Common myeloid progenitor, CD34-positive (primary cell): ENCODE measurements around the gene SDK1.

Experiments used
- CTCF ChIA-PET: fragments of 350-600 bp; sonication (Branson Sonifier 250); formaldehyde crosslinking; loops from one replicate; lab custom pipeline; 2021; ENCODE audit warnings: antibody characterized with exemption; lab: Charles Lee
- POLR2A ChIA-PET: fragments of 350-600 bp; sonication (Branson Sonifier 250); formaldehyde crosslinking; loops from one replicate; lab custom pipeline; 2021; ENCODE audit warnings: antibody characterized with exemption; lab: Charles Lee
- DNase-seq, 3 donors: peaks; one replicate each; pipeline versions ENCODE4 v3.0.0 to v3.0.0-alpha.2; 2013
- H3K27ac ChIP-seq, 2 experiments: 1 replicate in 1 of 2; 2 replicates in 1 of 2; pipeline ENCODE4 v1.7.0; 2013; ENCODE audit warnings: inconsistent platforms in 2 of 2, low read length in 2 of 2, mild to moderate bottlenecking in 2 of 2, low read depth in 1 of 2, moderate library complexity in 1 of 2; ENCODE audit not compliant: severe bottlenecking in 2 of 2, insufficient read depth in 1 of 2, poor library complexity in 1 of 2
- H3K27me3 ChIP-seq, 5 experiments: replicated peaks in 2 of 5; 1 replicate in 3 of 5; 2 replicates in 2 of 5; pipeline versions ENCODE4 v1.6.1 to v1.7.0; 2013; ENCODE audit warnings: low read length in 4 of 5, mild to moderate bottlenecking in 2 of 5, moderate library complexity in 2 of 5, inconsistent platforms in 1 of 5; ENCODE audit not compliant: insufficient read depth in 5 of 5, control insufficient read depth in 4 of 5
- H3K36me3 ChIP-seq, 4 experiments: 1 replicate in 2 of 4; 2 replicates in 2 of 4; pipeline versions ENCODE4 v1.6.1 to v1.7.0; 2013; ENCODE audit warnings: low read length in 3 of 4, control low read depth in 1 of 4, mild to moderate bottlenecking in 1 of 4; ENCODE audit not compliant: control insufficient read depth in 4 of 4, insufficient read depth in 4 of 4
- H3K4me1 ChIP-seq, 4 experiments: 1 replicate in 3 of 4; 2 replicates in 1 of 4; pipeline versions ENCODE4 v1.6.1 to v1.7.1; 2013; ENCODE audit warnings: low read length in 3 of 4, mild to moderate bottlenecking in 3 of 4, control low read depth in 1 of 4, inconsistent platforms in 1 of 4, moderate library complexity in 1 of 4; ENCODE audit not compliant: control insufficient read depth in 4 of 4, insufficient read depth in 4 of 4; ENCODE audit errors: control extremely low read depth in 1 of 4
- H3K4me3 ChIP-seq, 7 experiments: 1 replicate in 4 of 7; 2 replicates in 3 of 7; pipeline versions ENCODE4 v1.5.1 to v1.7.0; 2013; ENCODE audit warnings: mild to moderate bottlenecking in 7 of 7, low read length in 6 of 7, moderate library complexity in 6 of 7, inconsistent platforms in 2 of 7, low read depth in 2 of 7, control low read depth in 1 of 7; ENCODE audit not compliant: insufficient read depth in 4 of 7, control insufficient read depth in 1 of 7; ENCODE audit errors: extremely low read depth in 1 of 7
- H3K9me3 ChIP-seq, 5 experiments: 1 replicate in 4 of 5; 2 replicates in 1 of 5; pipeline versions ENCODE4 v1.6.1 to v1.7.1; 2013; ENCODE audit warnings: low read length in 4 of 5, mild to moderate bottlenecking in 2 of 5, inconsistent platforms in 1 of 5, low read depth in 1 of 5, moderate library complexity in 1 of 5; ENCODE audit not compliant: control insufficient read depth in 4 of 5, insufficient read depth in 2 of 5; ENCODE audit errors: control extremely low read depth in 1 of 5
- WGBS: methylation state at CpG from one replicate; pipeline ENCODE4 v1.1.5; 2013; ENCODE audit not compliant: insufficient coverage; 5-methylcytosine and 5-hydroxymethylcytosine counted together

Gene SDK1

DNA sequence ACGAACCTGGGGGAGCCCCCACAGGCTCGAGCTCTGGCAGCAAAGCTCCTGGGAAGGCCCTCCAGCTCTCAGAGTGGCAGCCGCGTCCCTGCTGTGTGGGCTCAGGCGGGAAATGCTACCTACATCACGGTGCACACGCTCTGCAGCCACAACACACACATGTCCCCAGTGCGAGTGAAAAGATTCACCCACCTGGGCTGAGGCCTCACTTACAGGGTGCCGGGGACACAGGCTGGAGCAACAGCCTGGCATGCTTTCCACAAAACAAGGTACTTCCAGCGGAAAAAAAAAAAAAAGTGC is 970.6 kb downstream of the SDK1 start:
- CTCF ChIA-PET, result no interaction called here
- no peak overlapping the region for H3K27ac ChIP-seq
- no peak overlapping the region for H3K4me3 ChIP-seq
- H3K27me3 ChIP-seq, result peaks cover 0 to 17% (median 3%) of the 10 kb centered on the region in 5 experiments
- H3K36me3 ChIP-seq, result no peaks in the 10 kb centered on the region
- H3K9me3 ChIP-seq, result peaks cover 0 to 7% (median 0%) of the 10 kb centered on the region in 5 experiments
- no peak for DNase-seq
- no peaks in the 10 kb centered on the region for H3K4me1 ChIP-seq
- WGBS, result 93% methylated on average over 10 of the region's 10 CpGs
- POLR2A ChIA-PET, result no interaction called here

DNA sequence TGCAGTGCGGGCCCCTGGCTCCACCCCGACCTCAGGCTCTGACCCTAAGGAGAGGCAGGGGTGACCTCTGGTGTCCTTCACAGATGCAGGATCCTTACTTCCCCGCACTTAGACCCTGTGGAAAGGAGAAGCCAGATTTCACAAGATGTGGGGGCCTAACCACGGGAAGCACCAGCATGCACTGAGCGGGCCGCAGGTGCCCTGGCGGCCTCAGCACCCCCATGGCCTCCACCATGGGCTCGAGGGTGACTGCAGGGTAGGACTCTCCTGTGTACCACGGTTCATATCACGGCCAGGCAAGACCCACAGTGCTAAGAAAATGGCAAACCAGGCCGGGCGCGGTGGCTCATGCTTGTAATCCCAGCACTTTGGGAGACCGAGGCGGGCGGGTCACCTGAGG is 971.1 kb downstream of the SDK1 start:
- peaks cover 0 to 13% (median 0%) of the 10 kb centered on the region in 5 experiments for H3K27me3 ChIP-seq
- POLR2A ChIA-PET, result no interaction called here

DNA sequence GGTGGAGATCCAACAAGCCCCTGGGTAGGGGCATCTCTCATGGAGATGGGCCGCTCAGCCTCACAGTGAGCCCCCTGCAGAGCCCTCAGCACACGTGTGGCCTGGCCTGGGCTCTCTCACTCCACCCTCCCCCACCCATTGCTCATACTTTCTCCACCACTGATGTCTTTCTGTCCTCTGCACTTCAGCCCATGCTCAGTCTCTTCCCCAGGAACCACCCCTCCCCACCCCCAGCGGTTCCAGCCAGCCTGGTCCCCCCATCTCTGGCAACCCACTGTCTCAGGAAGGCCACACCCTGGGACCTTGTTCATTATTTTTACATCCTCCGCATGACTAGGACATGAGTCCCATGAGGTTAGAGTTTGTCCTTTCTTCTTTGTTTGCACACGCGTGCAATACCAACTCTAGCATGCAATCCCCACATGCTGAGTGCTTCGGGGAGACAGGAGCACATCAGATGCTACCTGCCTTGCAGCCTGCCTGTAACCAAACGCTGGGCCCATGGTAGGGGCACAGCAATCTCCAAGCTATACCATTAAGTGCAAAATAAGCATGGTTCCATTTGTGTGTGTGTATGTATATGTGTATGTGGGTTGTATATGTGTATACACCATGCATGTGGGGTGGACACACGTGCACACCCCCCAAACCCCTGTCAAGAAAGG is 972.6 kb downstream of the SDK1 start:
- peaks cover 0 to 7% (median 0%) of the 10 kb centered on the region in 5 experiments for H3K9me3 ChIP-seq
- H3K27ac ChIP-seq, result no peak overlapping the region
- ChIA-PET POLR2A (no interaction called here), CTCF (no interaction called here)
- DNase-seq, result no peak
- peaks cover 0 to 5% (median 0%) of the 10 kb centered on the region in 5 experiments for H3K27me3 ChIP-seq
- no peaks in the 10 kb centered on the region for H3K4me1 ChIP-seq
- H3K36me3 ChIP-seq, result no peaks in the 10 kb centered on the region
- WGBS, result 97% methylated on average over 6 of the region's 9 CpGs
- H3K4me3 ChIP-seq, result no peak overlapping the region

More for the DNA sequence above, 971.1 kb downstream of the SDK1 start:
- no peak overlapping the region for H3K4me3 ChIP-seq
- no peaks in the 10 kb centered on the region for H3K4me1 ChIP-seq
- peaks cover 0 to 7% (median 0%) of the 10 kb centered on the region in 5 experiments for H3K9me3 ChIP-seq
- no peaks in the 10 kb centered on the region for H3K36me3 ChIP-seq
- CTCF ChIA-PET, result no interaction called here
- no peak overlapping the region for H3K27ac ChIP-seq
- DNase-seq, result no peak
- WGBS, result 94% methylated on average over 10 of the region's 16 CpGs

DNA sequence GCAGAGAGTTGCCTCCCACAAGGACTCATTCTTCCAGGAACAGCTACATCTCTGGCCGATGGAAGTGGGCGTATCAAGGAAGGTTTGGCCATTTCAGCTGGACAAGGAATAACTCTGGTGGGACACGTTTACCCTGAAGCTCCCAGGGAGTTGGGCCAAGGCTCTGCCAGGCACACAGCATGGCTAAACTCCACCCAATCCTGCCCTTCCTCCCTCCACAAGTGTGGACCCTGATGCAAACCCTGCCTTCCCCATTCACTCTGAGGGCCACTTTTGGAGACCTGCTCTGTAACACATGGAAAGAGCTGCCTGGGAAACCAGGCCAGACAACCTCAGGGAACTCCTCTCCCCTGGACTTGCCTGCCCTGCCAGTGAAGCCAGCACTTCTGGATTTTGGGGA is 973.2 kb downstream of the SDK1 start:
- ChIA-PET POLR2A (no interaction called here), CTCF (no interaction called here)
- 82% methylated on average over 3 of the region's 3 CpGs for WGBS
- H3K9me3 ChIP-seq, result peaks cover 0 to 7% (median 0%) of the 10 kb centered on the region in 5 experiments
- no peak overlapping the region for H3K4me3 ChIP-seq
- peaks cover 0 to 5% (median 0%) of the 10 kb centered on the region in 5 experiments for H3K27me3 ChIP-seq
- no peaks in the 10 kb centered on the region for H3K4me1 ChIP-seq
- H3K36me3 ChIP-seq, result no peaks in the 10 kb centered on the region
- H3K27ac ChIP-seq, result no peak overlapping the region
- no peak for DNase-seq

DNA sequence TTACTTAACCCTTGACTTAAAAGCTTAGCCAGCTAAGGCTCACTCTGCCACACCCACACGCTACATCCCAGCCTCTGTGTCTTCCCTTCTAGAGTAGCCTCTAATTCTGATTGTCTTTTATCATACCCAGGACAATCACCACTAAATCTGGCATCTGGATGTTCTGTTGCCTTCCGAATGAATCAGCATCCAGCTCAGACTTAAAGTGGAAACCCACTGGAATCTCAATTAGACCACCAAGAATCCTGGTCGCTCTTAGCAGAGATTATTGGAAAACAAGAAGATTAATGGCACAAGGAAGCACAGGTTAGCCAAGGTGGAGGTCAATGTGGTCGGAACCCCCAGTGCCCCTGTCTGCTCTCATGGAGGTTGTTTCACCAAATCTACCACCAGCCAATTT is 976.9 kb downstream of the SDK1 start:
- H3K4me3 ChIP-seq, result no peak overlapping the region
- no peaks in the 10 kb centered on the region for H3K4me1 ChIP-seq
- peaks cover 0 to 7% (median 0%) of the 10 kb centered on the region in 5 experiments for H3K9me3 ChIP-seq
- POLR2A ChIA-PET, result interaction anchor here (0.7 kb wide), 1 partner anchor 20 kb away, joined by 3 read pairs; no protein-coding TSS in a partner anchor
- peaks cover 0 to 2% (median 0%) of the 10 kb centered on the region in 5 experiments for H3K27me3 ChIP-seq
- 96% methylated on average over 3 of the region's 4 CpGs for WGBS
- no peaks in the 10 kb centered on the region for H3K36me3 ChIP-seq
- DNase-seq, result no peak
- H3K27ac ChIP-seq, result no peak overlapping the region
- CTCF ChIA-PET, result no interaction called here

GRCh38 chr7:4279216-4279615 is 978.2 kb downstream of the SDK1 start:
- Histone ChIP-seq H3K9me3 (peaks cover 0 to 4% (median 0%) of the 10 kb centered on the region in 5 experiments), H3K27ac (no peak overlapping the region), H3K4me1 (no peaks in the 10 kb centered on the region), H3K4me3 (no peak overlapping the region), H3K36me3 (no peaks in the 10 kb centered on the region), H3K27me3 (peaks cover 0 to 2% (median 0%) of the 10 kb centered on the region in 5 experiments)
- WGBS, result no CpG with 5 or more reads among the region's 3 CpGs
- no peak for DNase-seq
- ChIA-PET POLR2A (interaction anchor here (0.6 kb wide), 1 partner anchor 70 kb away, joined by 3 read pairs; no protein-coding TSS in a partner anchor), CTCF (interaction anchor here (0.6 kb wide), 1 partner anchor 1279 kb away, joined by 3 read pairs; no protein-coding TSS in a partner anchor)

GRCh38 chr7:4281231-4281993 is 980.4 kb downstream of the SDK1 start:
- no peak for DNase-seq
- Histone ChIP-seq H3K4me3 (no peak overlapping the region), H3K9me3 (no peaks in the 10 kb centered on the region), H3K27me3 (peaks cover 0 to 2% (median 0%) of the 10 kb centered on the region in 5 experiments), H3K36me3 (no peaks in the 10 kb centered on the region), H3K4me1 (no peaks in the 10 kb centered on the region), H3K27ac (no peak overlapping the region)
- POLR2A ChIA-PET, result no interaction called here
- CTCF ChIA-PET, result no interaction called here
- WGBS, result 93% methylated on average over 5 of the region's 9 CpGs
